Erythroblast (primary cell): ENCODE measurements around the gene CCIN.

Experiments
- GATA1 ChIP-seq: IDR thresholded peaks from 2 replicates; pipeline ENCODE4 v1.6.1; 2011; ENCODE audit warnings: low read depth, mild to moderate bottlenecking, control low read depth, low read length, moderate library complexity
- POLR2A ChIP-seq: IDR thresholded peaks from 2 replicates; pipeline ENCODE4 v1.6.1; 2011; ENCODE audit warnings: mild to moderate bottlenecking, low read length

DNA sequence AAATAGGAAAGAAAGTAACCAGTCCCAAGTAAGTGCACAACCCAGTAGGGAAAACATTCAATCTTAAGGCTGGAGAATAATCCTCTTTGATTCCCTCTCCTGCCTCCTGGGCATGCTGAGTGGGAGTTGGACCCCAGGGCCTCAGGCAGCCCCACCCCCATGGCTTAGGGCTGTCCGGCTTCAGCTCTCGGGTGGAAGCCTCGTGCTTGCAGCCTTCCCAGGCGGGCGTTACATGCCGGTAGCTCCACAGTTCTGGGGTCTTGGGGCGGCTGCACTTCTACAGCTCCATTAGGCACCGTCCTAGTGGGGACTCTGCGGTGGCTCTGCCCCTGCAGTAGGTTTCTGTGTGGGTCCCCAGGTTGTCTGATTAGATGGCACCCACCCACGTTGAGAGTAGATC, 22.5 kb upstream of the CCIN start:
- TF ChIP-seq POLR2A (no peak), GATA1 (no peak)
